Measurements from ENCODE around the gene FSD2.

- TF ChIP-seq CTCF (IDR thresholded peaks at IDR 0.05; ENCODE audit: low read length) = peak; percentile 31; the same call in 1 of the 2 replicates
- TF ChIP-seq EZH2 (IDR thresholded peaks at IDR 0.05; ENCODE audit: borderline replicate concordance, low read length) = no peak
Observed at GRCh38 chr15:82850731-82851130, 44.9 kb upstream of the FSD2 start.
